Measurements from ENCODE around the gene KCNF1.

KCNF1 gene

GRCh38 chr2:10865841-10866240, 45.9 kb upstream of the KCNF1 start:
- TF ChIP-seq, protein P1, sequence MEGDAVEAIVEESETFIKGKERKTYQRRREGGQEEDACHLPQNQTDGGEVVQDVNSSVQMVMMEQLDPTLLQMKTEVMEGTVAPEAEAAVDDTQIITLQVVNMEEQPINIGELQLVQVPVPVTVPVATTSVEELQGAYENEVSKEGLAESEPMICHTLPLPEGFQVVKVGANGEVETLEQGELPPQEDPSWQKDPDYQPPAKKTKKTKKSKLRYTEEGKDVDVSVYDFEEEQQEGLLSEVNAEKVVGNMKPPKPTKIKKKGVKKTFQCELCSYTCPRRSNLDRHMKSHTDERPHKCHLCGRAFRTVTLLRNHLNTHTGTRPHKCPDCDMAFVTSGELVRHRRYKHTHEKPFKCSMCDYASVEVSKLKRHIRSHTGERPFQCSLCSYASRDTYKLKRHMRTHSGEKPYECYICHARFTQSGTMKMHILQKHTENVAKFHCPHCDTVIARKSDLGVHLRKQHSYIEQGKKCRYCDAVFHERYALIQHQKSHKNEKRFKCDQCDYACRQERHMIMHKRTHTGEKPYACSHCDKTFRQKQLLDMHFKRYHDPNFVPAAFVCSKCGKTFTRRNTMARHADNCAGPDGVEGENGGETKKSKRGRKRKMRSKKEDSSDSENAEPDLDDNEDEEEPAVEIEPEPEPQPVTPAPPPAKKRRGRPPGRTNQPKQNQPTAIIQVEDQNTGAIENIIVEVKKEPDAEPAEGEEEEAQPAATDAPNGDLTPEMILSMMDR (conservative IDR thresholded peaks at IDR 0.05) = no peak
- TF ChIP-seq ZFX (IDR thresholded peaks at IDR 0.05) = no peak
- no peak overlapping the region for H3K27ac ChIP-seq

DNA sequence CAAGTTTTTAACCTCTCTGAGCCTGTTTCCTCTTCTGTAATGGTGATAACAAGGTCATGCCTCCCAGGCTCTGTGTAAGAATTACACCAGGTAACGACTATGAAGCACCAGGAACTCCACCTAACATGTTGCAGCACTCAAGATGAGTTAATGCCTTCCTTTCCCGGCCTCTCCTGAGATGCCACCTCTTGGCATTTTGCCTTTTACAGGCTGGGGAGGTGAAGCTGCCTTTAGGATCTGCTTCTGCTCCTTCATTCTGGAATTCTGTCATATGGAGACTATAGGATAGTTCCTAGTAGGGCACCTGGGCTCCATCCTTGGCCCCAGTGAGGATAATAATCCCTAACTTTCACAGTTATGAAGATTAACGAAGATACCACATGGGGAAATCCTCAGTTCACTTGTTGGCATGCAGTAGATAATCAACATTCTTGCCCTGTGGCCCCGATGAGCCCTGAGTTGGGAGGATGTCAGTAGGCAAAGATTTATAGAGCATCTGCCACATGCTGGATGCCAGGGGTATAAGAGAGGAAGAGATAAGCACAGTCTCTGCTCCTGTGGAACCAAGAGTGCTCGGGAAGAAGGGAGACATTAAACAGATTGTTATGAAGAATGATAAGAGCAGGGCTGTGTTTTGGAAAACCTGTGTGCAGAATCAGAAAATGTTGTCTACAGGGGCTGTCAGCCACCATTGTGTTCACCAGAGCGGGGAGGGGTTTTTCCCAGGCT, 43.9 kb upstream of the KCNF1 start:
- TF ChIP-seq, protein P1 (conservative IDR thresholded peaks at IDR 0.05) = no peak
- no peak for TF ChIP-seq ZFX (IDR thresholded peaks at IDR 0.05)
- H3K27ac ChIP-seq = no peak overlapping the region

- no peak overlapping the region for H3K27ac ChIP-seq
- TF ChIP-seq ZFX (IDR thresholded peaks at IDR 0.05) = no peak
- TF ChIP-seq, protein P1 (conservative IDR thresholded peaks at IDR 0.05) = no peak
These were observed 43.0 kb upstream of the KCNF1 start for GRCh38 chr2:10868465-10869314.

GRCh38 chr2:10871978-10872377, 39.8 kb upstream of the KCNF1 start:
- no peak overlapping the region for H3K27ac ChIP-seq
- TF ChIP-seq ZFX (IDR thresholded peaks at IDR 0.05) = no peak
- TF ChIP-seq, protein P1 (conservative IDR thresholded peaks at IDR 0.05) = no peak

- TF ChIP-seq ZFX (IDR thresholded peaks at IDR 0.05) = no peak
- TF ChIP-seq, protein P1 (conservative IDR thresholded peaks at IDR 0.05) = no peak
- no peak overlapping the region for H3K27ac ChIP-seq
These were observed 38.6 kb upstream of the KCNF1 start for GRCh38 chr2:10873171-10873570.

- no peak for TF ChIP-seq ZFX (IDR thresholded peaks at IDR 0.05)
- TF ChIP-seq, protein P1 (conservative IDR thresholded peaks at IDR 0.05) = no peak
- no peak overlapping the region for H3K27ac ChIP-seq
These were observed 37.8 kb upstream of the KCNF1 start for GRCh38 chr2:10873790-10874437.

GRCh38 chr2:10875126-10875525, 36.6 kb upstream of the KCNF1 start:
- no peak overlapping the region for H3K27ac ChIP-seq
- no peak for TF ChIP-seq ZFX (IDR thresholded peaks at IDR 0.05)
- TF ChIP-seq, protein P1 (conservative IDR thresholded peaks at IDR 0.05) = no peak
